ENCODE data around the gene KRT33B. TPM values are rescaled to one million over a fixed set of nuclear protein-coding genes. Genes with fewer than 3 reads are reported as not detected.

Gene KRT33B
- total RNA-seq, 1 experiment from 2014 or later, result not detected

GRCh38 chr17:41402161-41402560 is 32.5 kb upstream of the KRT33B start:
- Histone ChIP-seq H4K8ac (replicated peaks; ENCODE audit: insufficient read length, low read depth, low read length) (no peak overlapping the region), H2BK15ac (ENCODE audit: low read depth, low read length) (no peak overlapping the region), H3T11ph (ENCODE audit: low read length) (no peak overlapping the region), H3K14ac (ENCODE audit: insufficient read depth, low read length) (no peak overlapping the region), H3K18ac (ENCODE audit: insufficient read length, low read depth, low read length) (no peak overlapping the region), H3K4ac (ENCODE audit: low read depth, low read length) (no peak overlapping the region), H3K4me1 (ENCODE audit: insufficient read depth, low read length) (0 out of 2 replicates have a peak, but pooled peaks cover 2% of the 10 kb centered on the region), H3K9ac (ENCODE audit: extremely low read depth, insufficient read length, low read length) (no peak overlapping the region), H2BK12ac (ENCODE audit: insufficient read length, low read depth, low read length) (no peak overlapping the region), H2BK5ac (ENCODE audit: insufficient read length, low read length) (no peak overlapping the region), H4K91ac (ENCODE audit: insufficient read length, low read depth, low read length) (no peak overlapping the region), H3K27ac (ENCODE audit: insufficient read length, low read depth, low read length) (no peak overlapping the region), H2BK120ac (ENCODE audit: low read depth, low read length, poor library complexity, severe bottlenecking) (no peak overlapping the region), H3K9me3 (ENCODE audit: control insufficient read depth, low read depth, low read length) (no peaks in the 10 kb centered on the region), H3K79me2 (ENCODE audit: insufficient read depth, low read length) (no peaks in the 10 kb centered on the region), H2BK20ac (ENCODE audit: low read depth, low read length, poor library complexity, severe bottlenecking) (no peak overlapping the region), H3K79me1 (ENCODE audit: insufficient read depth, low read depth, low read length, poor library complexity, severe bottlenecking) (no peaks in the 10 kb centered on the region), H3K56ac (ENCODE audit: insufficient read length, low read depth, low read length) (no peak overlapping the region), H2AFZ (ENCODE audit: low read length) (no peak overlapping the region), H4K20me1 (ENCODE audit: control insufficient read depth, insufficient read depth, insufficient read length) (no peaks in the 10 kb centered on the region), H4K5ac (ENCODE audit: insufficient read length, low read depth, low read length) (no peak overlapping the region), H2AK5ac (ENCODE audit: insufficient read length, low read length) (no peak overlapping the region), H3K27me3 (ENCODE audit: insufficient read depth, low read length) (no peaks in the 10 kb centered on the region), H3K23ac (ENCODE audit: insufficient read length, low read depth, low read length) (no peak overlapping the region), H3K23me2 (ENCODE audit: insufficient read length, low read depth, low read length, poor library complexity, severe bottlenecking) (no peaks in the 10 kb centered on the region), H3K4me2 (ENCODE audit: insufficient read depth, insufficient read length, low read length) (no peak overlapping the region)
- no peak overlapping the region for H3K4me3 Mint-ChIP-seq
- H3K9me3 Mint-ChIP-seq, result no peaks in the 10 kb centered on the region
- no peak overlapping the region for H3K27ac Mint-ChIP-seq
- peaks cover 4% of the 10 kb centered on the region in 2 experiments; a peak in 3 of 4 replicates for H3K4me1 Mint-ChIP-seq
- peaks cover 6% of the 10 kb centered on the region for H3K27me3 Mint-ChIP-seq (ENCODE audit: low read depth)
- no peaks in the 10 kb centered on the region for H3K36me3 Mint-ChIP-seq (ENCODE audit: insufficient read depth in 1 of 3, low read depth in 3 of 3)
- WGBS (ENCODE audit: extremely low coverage, insufficient read length, low lambda C conversion rate), result no CpG with 5 or more reads among the region's 5 CpGs
- DNase-seq, result peak; percentile 20
- TF ChIP-seq CTCF (conservative IDR thresholded peaks at IDR 0.05), result no peak

Measured in H9 (cell line).